Body of pancreas (tissue), 4 donors: Measurements from ENCODE around the gene MFAP4.

Source experiments
- POLR2A ChIP-seq, 3 donors: fragments of 450-650 bp; IDR thresholded peaks; one replicate each; pipeline ENCODE4 v1.6.1; 2016; ENCODE audit warnings: antibody characterized with exemption in 3 of 3, mild to moderate bottlenecking in 2 of 3
- TF ChIP-seq, protein P1 (sequence below), 7 experiments: fragments of 450-650 bp in 4 of 7; fragments of 200-600 bp in 3 of 7; sonication (generic) in 3 of 7; IDR thresholded peaks; one replicate each; pipeline ENCODE4 v1.5.1; 2016 to 2019; ENCODE audit warnings: antibody characterized with exemption in 7 of 7

DNA sequence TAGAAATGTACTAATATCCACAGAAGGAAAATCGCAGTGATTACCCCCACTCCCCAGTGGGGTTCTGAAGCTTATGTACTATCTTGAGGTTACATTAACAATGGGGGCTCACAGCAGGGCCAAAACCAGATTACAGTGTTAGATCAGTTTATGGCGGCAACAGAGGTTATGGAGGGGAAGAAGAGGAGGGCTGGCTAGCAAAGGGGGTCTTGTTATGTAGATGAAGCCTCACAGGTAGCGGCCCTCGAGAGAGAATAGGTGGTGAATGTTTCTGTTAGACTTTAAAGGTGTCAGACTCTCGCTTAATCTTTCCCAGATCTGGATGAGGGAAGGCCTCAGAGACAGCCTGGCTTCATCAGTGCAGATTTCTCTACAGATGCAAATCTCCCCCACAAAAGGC, 46.3 kb upstream of the MFAP4 start:
- TF ChIP-seq POLR2A (IDR thresholded peaks at IDR 0.05): no peak
- TF ChIP-seq, protein P1, sequence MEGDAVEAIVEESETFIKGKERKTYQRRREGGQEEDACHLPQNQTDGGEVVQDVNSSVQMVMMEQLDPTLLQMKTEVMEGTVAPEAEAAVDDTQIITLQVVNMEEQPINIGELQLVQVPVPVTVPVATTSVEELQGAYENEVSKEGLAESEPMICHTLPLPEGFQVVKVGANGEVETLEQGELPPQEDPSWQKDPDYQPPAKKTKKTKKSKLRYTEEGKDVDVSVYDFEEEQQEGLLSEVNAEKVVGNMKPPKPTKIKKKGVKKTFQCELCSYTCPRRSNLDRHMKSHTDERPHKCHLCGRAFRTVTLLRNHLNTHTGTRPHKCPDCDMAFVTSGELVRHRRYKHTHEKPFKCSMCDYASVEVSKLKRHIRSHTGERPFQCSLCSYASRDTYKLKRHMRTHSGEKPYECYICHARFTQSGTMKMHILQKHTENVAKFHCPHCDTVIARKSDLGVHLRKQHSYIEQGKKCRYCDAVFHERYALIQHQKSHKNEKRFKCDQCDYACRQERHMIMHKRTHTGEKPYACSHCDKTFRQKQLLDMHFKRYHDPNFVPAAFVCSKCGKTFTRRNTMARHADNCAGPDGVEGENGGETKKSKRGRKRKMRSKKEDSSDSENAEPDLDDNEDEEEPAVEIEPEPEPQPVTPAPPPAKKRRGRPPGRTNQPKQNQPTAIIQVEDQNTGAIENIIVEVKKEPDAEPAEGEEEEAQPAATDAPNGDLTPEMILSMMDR (IDR thresholded peaks at IDR 0.05): no peak
